OCI-LY1 (cell line): ENCODE results near the gene MAPK1IP1L.
A peak's percentile ranks its signal among the peaks of the same experiment; 100 is the strongest.
"Not testable (repeated sequence)": the region's sequence is repeated elsewhere in the genome, so short reads cannot be mapped to it uniquely, and the experiment has no call there.

Experiments
- H2AFZ ChIP-seq: fragments of 200-600 bp; sonication (generic), shearing (Covaris generic); 2 replicates; pipeline ENCODE4 v1.6.0; 2014; ENCODE audit warnings: antibody characterized with exemption, mild to moderate bottlenecking, low read length
- H3F3A ChIP-seq: fragments of 200-600 bp; sonication (generic), shearing (Covaris generic); 2 replicates; pipeline ENCODE4 v1.6.0; 2014; ENCODE audit warnings: mild to moderate bottlenecking, antibody characterized with exemption, low read length, moderate library complexity; ENCODE audit not compliant: insufficient read depth
- H3K27ac ChIP-seq: fragments of 200-600 bp; sonication (generic); 2 replicates; pipeline ENCODE4 v1.5.1; 2014; ENCODE audit warnings: low read length, mixed run types, mild to moderate bottlenecking, low read depth; ENCODE audit not compliant: poor library complexity, severe bottlenecking
- H3K27me3 ChIP-seq: fragments of 200-600 bp; sonication (generic); 2 replicates; pipeline ENCODE4 v1.6.0; 2014; ENCODE audit warnings: antibody characterized with exemption, mild to moderate bottlenecking, low read length, moderate library complexity; ENCODE audit not compliant: insufficient read depth
- H3K36me3 ChIP-seq: fragments of 200-600 bp; sonication (generic); 2 replicates; pipeline ENCODE4 v1.6.1; 2014; ENCODE audit warnings: mild to moderate bottlenecking, antibody characterized with exemption, low read length, moderate library complexity, mixed read lengths; ENCODE audit not compliant: insufficient read depth
- H3K4me1 ChIP-seq: fragments of 200-600 bp; sonication (generic); 2 replicates; pipeline ENCODE4 v1.5.1; 2014; ENCODE audit warnings: mild to moderate bottlenecking, low read length, moderate library complexity; ENCODE audit not compliant: insufficient read depth, severe bottlenecking
- H3K4me2 ChIP-seq: fragments of 200-600 bp; sonication (generic), shearing (Covaris generic); 2 replicates; pipeline ENCODE4 v1.6.1; 2014; ENCODE audit warnings: low read length
- H3K4me3 ChIP-seq: fragments of 200-600 bp; sonication (generic); 2 replicates; pipeline ENCODE4 v1.5.1; 2014; ENCODE audit warnings: low read length, low read depth, mild to moderate bottlenecking, mixed read lengths; ENCODE audit not compliant: poor library complexity, severe bottlenecking
- H3K79me2 ChIP-seq: fragments of 200-600 bp; shearing (Covaris generic); 2 replicates; pipeline ENCODE4 v1.6.1; 2016; ENCODE audit warnings: mixed run types, low read length, mixed read lengths; ENCODE audit not compliant: insufficient read depth
- H3K9ac ChIP-seq: fragments of 200-600 bp; sonication (generic), shearing (Covaris generic); 2 replicates; pipeline ENCODE4 v1.6.1; 2014; ENCODE audit warnings: mild to moderate bottlenecking, low read length, mixed read lengths
- H3K9me2 ChIP-seq: fragments of 200-600 bp; sonication (generic), shearing (Covaris generic); 2 replicates; pipeline ENCODE4 v1.6.1; 2014; ENCODE audit warnings: low read depth, mild to moderate bottlenecking, low read length, mixed read lengths
- H3K9me3 ChIP-seq: fragments of 200-600 bp; shearing (Covaris generic); 2 replicates; pipeline ENCODE4 v1.6.1; 2014; ENCODE audit warnings: low read length, mixed read lengths
- H4K20me1 ChIP-seq: fragments of 200-600 bp; sonication (generic), shearing (Covaris generic); 2 replicates; pipeline ENCODE4 v1.6.0; 2016; ENCODE audit warnings: mild to moderate bottlenecking, low read length; ENCODE audit not compliant: insufficient read depth
- EZH2 ChIP-seq: fragments of 200-600 bp; sonication (generic), shearing (Covaris generic); IDR thresholded peaks from 2 replicates; pipeline ENCODE4 v1.8.0; 2017; ENCODE audit warnings: borderline replicate concordance, mixed run types, mild to moderate bottlenecking, antibody characterized with exemption, low read length, moderate library complexity, mixed read lengths
- TF ChIP-seq, protein P1 (sequence below): fragments of 200-600 bp; sonication (generic), shearing (Covaris generic); IDR thresholded peaks from 2 replicates; pipeline ENCODE4 v1.5.1; 2017; ENCODE audit warnings: mild to moderate bottlenecking, antibody characterized with exemption, low read length, moderate library complexity, mixed read lengths

The MAPK1IP1L gene

GRCh38 chr14:55019968-55020554, 31.4 kb upstream of the MAPK1IP1L start:
- Histone ChIP-seq H3K9me3 (no peaks in the 10 kb centered on the region), H3K4me3 (no peak overlapping the region), H3K79me2 (peaks cover 36% of the 10 kb centered on the region), H3K4me2 (no peak overlapping the region), H3K9me2 (no peaks in the 10 kb centered on the region), H3F3A (no peaks in the 10 kb centered on the region), H2AFZ (no peak overlapping the region), H3K9ac (no peak overlapping the region), H3K4me1 (peaks cover 3% of the 10 kb centered on the region), H3K27me3 (no peaks in the 10 kb centered on the region), H3K36me3 (peaks cover 48% of the 10 kb centered on the region), H3K27ac (no peak overlapping the region), H4K20me1 (no peaks in the 10 kb centered on the region)
- no peak for TF ChIP-seq EZH2
- TF ChIP-seq, protein P1, sequence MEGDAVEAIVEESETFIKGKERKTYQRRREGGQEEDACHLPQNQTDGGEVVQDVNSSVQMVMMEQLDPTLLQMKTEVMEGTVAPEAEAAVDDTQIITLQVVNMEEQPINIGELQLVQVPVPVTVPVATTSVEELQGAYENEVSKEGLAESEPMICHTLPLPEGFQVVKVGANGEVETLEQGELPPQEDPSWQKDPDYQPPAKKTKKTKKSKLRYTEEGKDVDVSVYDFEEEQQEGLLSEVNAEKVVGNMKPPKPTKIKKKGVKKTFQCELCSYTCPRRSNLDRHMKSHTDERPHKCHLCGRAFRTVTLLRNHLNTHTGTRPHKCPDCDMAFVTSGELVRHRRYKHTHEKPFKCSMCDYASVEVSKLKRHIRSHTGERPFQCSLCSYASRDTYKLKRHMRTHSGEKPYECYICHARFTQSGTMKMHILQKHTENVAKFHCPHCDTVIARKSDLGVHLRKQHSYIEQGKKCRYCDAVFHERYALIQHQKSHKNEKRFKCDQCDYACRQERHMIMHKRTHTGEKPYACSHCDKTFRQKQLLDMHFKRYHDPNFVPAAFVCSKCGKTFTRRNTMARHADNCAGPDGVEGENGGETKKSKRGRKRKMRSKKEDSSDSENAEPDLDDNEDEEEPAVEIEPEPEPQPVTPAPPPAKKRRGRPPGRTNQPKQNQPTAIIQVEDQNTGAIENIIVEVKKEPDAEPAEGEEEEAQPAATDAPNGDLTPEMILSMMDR, result no peak

- Histone ChIP-seq H3K36me3 (peaks cover 32% of the 10 kb centered on the region), H3K79me2 (peaks cover 57% of the 10 kb centered on the region), H3K4me1 (peaks cover 28% of the 10 kb centered on the region)
- not testable (repeated sequence) for H3K4me2 ChIP-seq, H3K9me2 ChIP-seq, H3K4me3 ChIP-seq, H3K27ac ChIP-seq, H4K20me1 ChIP-seq, H2AFZ ChIP-seq, H3K9me3 ChIP-seq, H3K9ac ChIP-seq, H3K27me3 ChIP-seq, H3F3A ChIP-seq
Observed at GRCh38 chr14:55024365-55024764, 27.1 kb upstream of the MAPK1IP1L start.

- Histone ChIP-seq H4K20me1 (no peaks in the 10 kb centered on the region), H3K36me3 (peaks cover 23% of the 10 kb centered on the region; the same call in 1 of the 2 replicates), H3K9me3 (no peaks in the 10 kb centered on the region), H3K4me1 (peaks cover 44% of the 10 kb centered on the region), H3K27me3 (no peaks in the 10 kb centered on the region), H3K9ac (peak overlapping the region; percentile 95), H3K79me2 (peaks cover 62% of the 10 kb centered on the region), H2AFZ (no peak overlapping the region), H3K4me2 (peak overlapping the region; percentile 93), H3K9me2 (no peaks in the 10 kb centered on the region), H3F3A (no peaks in the 10 kb centered on the region), H3K27ac (no peak overlapping the region), H3K4me3 (peak overlapping the region; percentile 92)
- TF ChIP-seq, protein P1, result no peak
- TF ChIP-seq EZH2, result no peak
Observed at GRCh38 chr14:55025948-55026347, 25.5 kb upstream of the MAPK1IP1L start.

DNA sequence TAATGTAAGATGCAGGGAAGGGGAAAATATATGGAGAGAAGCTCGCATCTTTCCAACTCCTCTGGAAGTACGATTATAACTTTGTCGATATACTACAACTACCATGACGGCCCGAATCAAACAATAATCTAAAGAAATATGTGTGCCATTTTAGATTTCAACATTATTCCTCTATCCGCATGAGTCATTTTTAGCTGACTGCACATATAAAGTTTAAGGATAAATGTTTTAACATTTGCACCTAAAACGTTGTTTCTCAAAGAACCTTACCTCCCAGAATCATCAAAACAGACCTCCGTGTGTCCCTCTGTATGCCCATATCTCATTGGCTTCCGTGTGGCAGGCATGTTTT, 25.0 kb upstream of the MAPK1IP1L start:
- no peak overlapping the region for H2AFZ ChIP-seq

More for the DNA sequence above, 25.0 kb upstream of the MAPK1IP1L start:
- Histone ChIP-seq H3K4me3 (peak overlapping the region; percentile 92), H3K4me2 (peak overlapping the region; percentile 93), H3K27me3 (no peaks in the 10 kb centered on the region), H3K9me3 (no peaks in the 10 kb centered on the region), H4K20me1 (no peaks in the 10 kb centered on the region), H3K79me2 (peaks cover 67% of the 10 kb centered on the region), H3K9ac (peak overlapping the region; percentile 95), H3F3A (no peaks in the 10 kb centered on the region), H3K36me3 (peaks cover 28% of the 10 kb centered on the region; the same call in 1 of the 2 replicates), H3K27ac (peak overlapping the region; percentile 45), H3K9me2 (no peaks in the 10 kb centered on the region), H3K4me1 (peaks cover 49% of the 10 kb centered on the region)
- TF ChIP-seq, protein P1, result no peak
- no peak for TF ChIP-seq EZH2
